ENCODE measurements around the gene L3MBTL2. TPM values are rescaled to one million over a fixed set of nuclear protein-coding genes. Genes with fewer than 3 reads are reported as not detected.

The L3MBTL2 gene
- total and polyA plus RNA-seq, 2 donors (not counting 1 experiment from before 2014, with no cell fraction given): 22.5 to 37.3 TPM

- Histone ChIP-seq H3K9me3 (ENCODE audit: control extremely low read depth in 1 of 3, control insufficient read depth in 2 of 3, insufficient read depth in 1 of 3, low read length in 2 of 3) (no peaks in the 10 kb centered on the region), H2AFZ (ENCODE audit: insufficient read depth, low read depth, low read length, poor library complexity, severe bottlenecking) (no peak overlapping the region), H4K20me1 (ENCODE audit: control insufficient read depth, insufficient read depth, low read length, poor library complexity, severe bottlenecking) (peaks cover 29% of the 10 kb centered on the region), H3K4me2 (replicated peaks; ENCODE audit: low read depth, low read length, poor library complexity, severe bottlenecking) (no peak overlapping the region), H3K9ac (ENCODE audit: low read length) (no peak overlapping the region), H3K27ac (ENCODE audit: low read length in 2 of 2) (peak overlapping the region in 1 of 2 donors; percentile 10), H3K4me1 (ENCODE audit: control insufficient read depth in 2 of 2, insufficient read depth in 2 of 2, low read length in 2 of 2) (peaks cover 3 to 5% of the 10 kb centered on the region in 2 donors), H3K36me3 (replicated peaks in 1 of 2; ENCODE audit: control extremely low read depth in 1 of 2, control insufficient read depth in 1 of 2, extremely low read depth in 1 of 2, insufficient read depth in 2 of 2, low read length in 1 of 2) (peaks cover 26 to 96% of the 10 kb centered on the region in 2 experiments), H3K79me2 (ENCODE audit: control insufficient read depth, insufficient read depth, low read length) (no peaks in the 10 kb centered on the region), H3K27me3 (replicated peaks in 1 of 4; ENCODE audit: control extremely low read depth in 1 of 4, control insufficient read depth in 3 of 4, insufficient read depth in 4 of 4, low read length in 3 of 4) (no peaks in the 10 kb centered on the region), H3K4me3 (ENCODE audit: control extremely low read depth in 1 of 5, extremely low read depth in 1 of 5, insufficient read depth in 1 of 5, low read depth in 2 of 5, low read length in 4 of 5) (no peak overlapping the region)
- Mint-ChIP-seq H3K27ac (no peak overlapping the region), H3K4me1 (peaks cover 24% of the 10 kb centered on the region), H3K9me3 (ENCODE audit: insufficient read depth) (no peaks in the 10 kb centered on the region), H3K4me3 (no peak overlapping the region), H3K27me3 (no peaks in the 10 kb centered on the region)
- DNase-seq: no peak
- intact Hi-C loops (cut with micrococcal nuclease): no loop called here
- 23% methylated on average over 2 of the region's 2 CpGs for WGBS (ENCODE audit: insufficient coverage)
- ChIA-PET POLR2A (no interaction called here), CTCF (interaction anchor here (1.7 kb wide), 1 partner anchor 252 kb away, joined by 4 read pairs; no protein-coding TSS in a partner anchor)
- no peak for ATAC-seq (ENCODE audit: low read depth)
- TF ChIP-seq EZH2 (IDR thresholded peaks at IDR 0.05; ENCODE audit: borderline replicate concordance, insufficient read depth, low read depth, low read length, poor library complexity, severe bottlenecking) (no peak), CTCF (IDR thresholded peaks at IDR 0.05) (no peak)
These were observed 29.6 kb upstream of the L3MBTL2 start for GRCh38 chr22:41175546-41175945.

GRCh38 chr22:41177040-41177621 lies 28.0 kb upstream of the L3MBTL2 start:
- no peak overlapping the region for H3K9ac ChIP-seq (ENCODE audit: low read length)
- peaks cover 29% of the 10 kb centered on the region for H4K20me1 ChIP-seq (ENCODE audit: control insufficient read depth, insufficient read depth, low read length, poor library complexity, severe bottlenecking)
- H2AFZ ChIP-seq (ENCODE audit: insufficient read depth, low read depth, low read length, poor library complexity, severe bottlenecking): no peak overlapping the region
- Mint-ChIP-seq H3K4me1 (peaks cover 27% of the 10 kb centered on the region), H3K27ac (no peak overlapping the region), H3K27me3 (no peaks in the 10 kb centered on the region), H3K9me3 (ENCODE audit: insufficient read depth) (no peaks in the 10 kb centered on the region), H3K4me3 (no peak overlapping the region)
- H3K4me3 ChIP-seq (ENCODE audit: control extremely low read depth in 1 of 5, extremely low read depth in 1 of 5, insufficient read depth in 1 of 5, low read depth in 2 of 5, low read length in 4 of 5): no peak overlapping the region
- H3K79me2 ChIP-seq (ENCODE audit: control insufficient read depth, insufficient read depth, low read length): no peaks in the 10 kb centered on the region
- peaks cover 0 to 3% (median 0%) of the 10 kb centered on the region in 3 donors for H3K9me3 ChIP-seq (ENCODE audit: control extremely low read depth in 1 of 3, control insufficient read depth in 2 of 3, insufficient read depth in 1 of 3, low read length in 2 of 3)
- H3K27ac ChIP-seq (ENCODE audit: low read length in 2 of 2): no peak overlapping the region
- H3K4me1 ChIP-seq (ENCODE audit: control insufficient read depth in 2 of 2, insufficient read depth in 2 of 2, low read length in 2 of 2): peaks cover 3 to 5% of the 10 kb centered on the region in 2 donors
- ATAC-seq (ENCODE audit: low read depth) (no peak), DNase-seq (no peak)
- H3K27me3 ChIP-seq (replicated peaks in 1 of 4; ENCODE audit: control extremely low read depth in 1 of 4, control insufficient read depth in 3 of 4, insufficient read depth in 4 of 4, low read length in 3 of 4): no peaks in the 10 kb centered on the region
- peaks cover 23 to 82% of the 10 kb centered on the region in 2 experiments for H3K36me3 ChIP-seq (replicated peaks in 1 of 2; ENCODE audit: control extremely low read depth in 1 of 2, control insufficient read depth in 1 of 2, extremely low read depth in 1 of 2, insufficient read depth in 2 of 2, low read length in 1 of 2)
- 97% methylated on average over 15 of the region's 15 CpGs for WGBS (ENCODE audit: insufficient coverage)
- intact Hi-C loops (cut with micrococcal nuclease): no loop called here
- ChIA-PET CTCF (interaction anchor here (1.7 kb wide), 1 partner anchor 254 kb away, joined by 4 read pairs; no protein-coding TSS in a partner anchor), POLR2A (no interaction called here)
- TF ChIP-seq CTCF (IDR thresholded peaks at IDR 0.05) (no peak), EZH2 (IDR thresholded peaks at IDR 0.05; ENCODE audit: borderline replicate concordance, insufficient read depth, low read depth, low read length, poor library complexity, severe bottlenecking) (no peak)
- no peak overlapping the region for H3K4me2 ChIP-seq (replicated peaks; ENCODE audit: low read depth, low read length, poor library complexity, severe bottlenecking)
